MCF 10A (cell line): ENCODE data around the gene ACAP3. TPM values are rescaled to one million over a fixed set of nuclear protein-coding genes. Genes with fewer than 3 reads are reported as not detected.

ENCODE experiments used
- BruUV-seq: library from RNA; stranded (reverse); fragments of 400-500 nt; replicated peaks from 2 replicates; lab custom pipeline; 2021; lab: Mats Ljungman, UMichigan
- CTCF ChIA-PET: fragments of 300-600 bp; sonication (Branson Sonifier 250); formaldehyde crosslinking; extraction: SDS; loops from one replicate; lab custom pipeline; 2021; ENCODE audit warnings: antibody characterized with exemption, inconsistent platforms; lab: Yijun Ruan, JAX
- POLR2A ChIA-PET: fragments of 300-600, 350-650 bp; sonication (Branson Sonifier 250); formaldehyde crosslinking; extraction: SDS; loops from one replicate; lab custom pipeline; 2020; ENCODE audit warnings: antibody characterized with exemption, inconsistent platforms; lab: Yijun Ruan, JAX
- DNase-seq: peaks from one replicate; pipeline ENCODE4 v3.0.0-alpha.2; 2018; ENCODE audit not compliant: unreplicated experiment
- H3K27ac Mint-ChIP-seq: one replicate; pipeline ENCODE4 v1.8.0; 2022; ENCODE audit warnings: mild to moderate bottlenecking, low read depth, mixed read lengths; ENCODE audit not compliant: unreplicated experiment
- H3K27me3 Mint-ChIP-seq: one replicate; pipeline ENCODE4 v1.8.0; 2022; ENCODE audit warnings: mixed read lengths; ENCODE audit not compliant: insufficient read depth, unreplicated experiment
- H3K36me3 Mint-ChIP-seq: one replicate; pipeline ENCODE4 v1.8.0; 2022; ENCODE audit warnings: mild to moderate bottlenecking, moderate library complexity, mixed read lengths; ENCODE audit not compliant: insufficient read depth, unreplicated experiment
- H3K4me1 Mint-ChIP-seq: one replicate; pipeline ENCODE4 v1.8.0; 2022; ENCODE audit warnings: mixed read lengths; ENCODE audit not compliant: insufficient read depth, unreplicated experiment
- H3K4me3 Mint-ChIP-seq: one replicate; pipeline ENCODE4 v1.8.0; 2022; ENCODE audit warnings: mild to moderate bottlenecking, moderate library complexity, mixed read lengths; ENCODE audit not compliant: unreplicated experiment
- H3K9me3 Mint-ChIP-seq: one replicate; pipeline ENCODE4 v1.8.0; 2022; ENCODE audit warnings: mixed read lengths; ENCODE audit not compliant: unreplicated experiment
- CTCF ChIP-seq: fragments of 200-600 bp; IDR thresholded peaks from one replicate; pipeline ENCODE4 v1.8.0; 2022; ENCODE audit warnings: antibody characterized with exemption, mild to moderate bottlenecking; ENCODE audit not compliant: unreplicated experiment
- intact Hi-C: fragments of 100-400 bp; cut with micrococcal nuclease; formaldehyde crosslinking; loops from 2 replicates; pipeline ENCODE4 v1.14.1; 2022
- total RNA-seq: library from RNA; stranded (reverse); gene quantifications from 2 replicates; pipeline ENCODE4 v1.2.3, GENCODE V29; 2022

The ACAP3 gene
- total RNA-seq, 1 experiment from 2014 or later: 33.5 TPM

GRCh38 chr1:1348420-1349255, 40.9 kb upstream of the ACAP3 start:
- H3K27me3 Mint-ChIP-seq: no peaks in the 10 kb centered on the region
- CTCF ChIA-PET: interaction anchor here (0.6 to 1.2 kb wide), 7 partner anchors 14 to 52 kb away, joined by 3 to 7 read pairs (median 3); partner anchors contain the start of gene AURKAIP1

GRCh38 chr1:1347663-1348419, 40.1 kb upstream of the ACAP3 start:
- Mint-ChIP-seq H3K4me1 (peaks cover 13% of the 10 kb centered on the region), H3K27ac (peak overlapping the region; percentile 84), H3K9me3 (no peaks in the 10 kb centered on the region), H3K27me3 (no peaks in the 10 kb centered on the region), H3K36me3 (peaks cover 13% of the 10 kb centered on the region), H3K4me3 (peak overlapping the region; percentile 79)
- POLR2A ChIA-PET: interaction anchor here (0.7 to 5.7 kb wide), 18 partner anchors 10 to 327 kb away, joined by 3 to 47 read pairs (median 4); partner anchors contain the start of genes AURKAIP1 and CCNL2
- intact Hi-C loops: loop anchor here (1.0 kb wide), 1 partner anchor 40 kb away; the partner anchor contains the start of gene PUSL1
- TF ChIP-seq CTCF: no peak
- BruUV-seq: TSS peak; percentile 28
- CTCF ChIA-PET: interaction anchor here (0.5 to 1.2 kb wide), 13 partner anchors 13 to 364 kb away, joined by 3 to 7 read pairs (median 3); partner anchors contain the start of gene AURKAIP1
- peak; percentile 74 for DNase-seq

More at GRCh38 chr1:1348420-1349255, 40.9 kb upstream of the ACAP3 start:
- H3K4me3 Mint-ChIP-seq: peak overlapping the region; percentile 79
- H3K36me3 Mint-ChIP-seq: peaks cover 6% of the 10 kb centered on the region
- no peaks in the 10 kb centered on the region for H3K9me3 Mint-ChIP-seq
- peak overlapping the region; percentile 84 for H3K27ac Mint-ChIP-seq
- TF ChIP-seq CTCF: no peak
- no peak for DNase-seq
- intact Hi-C loops: loop anchor here (1.0 kb wide), 1 partner anchor 40 kb away; the partner anchor contains the start of gene PUSL1
- POLR2A ChIA-PET: interaction anchor here (0.7 to 5.7 kb wide), 12 partner anchors 11 to 328 kb away, joined by 3 to 47 read pairs (median 4); partner anchors contain the start of genes AURKAIP1 and CCNL2
- no TSS peak for BruUV-seq
- peaks cover 13% of the 10 kb centered on the region for H3K4me1 Mint-ChIP-seq

GRCh38 chr1:1347026-1347595, 39.4 kb upstream of the ACAP3 start:
- ChIA-PET CTCF (interaction anchor here (0.5 to 1.2 kb wide), 10 partner anchors 28 to 364 kb away, joined by 3 to 7 read pairs (median 4); partner anchors contain the start of gene AURKAIP1), POLR2A (interaction anchor here (0.6 to 5.7 kb wide), 14 partner anchors 9 to 326 kb away, joined by 3 to 47 read pairs (median 5); partner anchors contain the start of genes AURKAIP1 and CCNL2)
- no peak for DNase-seq
- Mint-ChIP-seq H3K4me3 (peak overlapping the region; percentile 79), H3K27me3 (no peaks in the 10 kb centered on the region), H3K9me3 (no peaks in the 10 kb centered on the region), H3K4me1 (peaks cover 13% of the 10 kb centered on the region), H3K36me3 (peaks cover 16% of the 10 kb centered on the region), H3K27ac (peak overlapping the region; percentile 84)
- intact Hi-C loops: no loop called here
- no TSS peak for BruUV-seq
- TF ChIP-seq CTCF: no peak
